ENCODE data around the gene ARL8B. TPM values are rescaled to one million over a fixed set of nuclear protein-coding genes. Genes with fewer than 3 reads are reported as not detected.

The ARL8B gene
- total RNA-seq, 1 experiment from 2014 or later = 51.8 TPM

GRCh38 chr3:5082789-5083115 lies 39.3 kb upstream of the ARL8B start:
- CTCF ChIA-PET = interaction anchor here (1.1 kb wide), 1 partner anchor 19 kb away, joined by 3 read pairs; no protein-coding TSS in a partner anchor
- no peak for ATAC-seq
- intact Hi-C loops (cut with micrococcal nuclease; ENCODE audit: unreplicated experiment) = no loop called here

GRCh38 chr3:5084224-5084623 lies 37.9 kb upstream of the ARL8B start:
- CTCF ChIA-PET = no interaction called here
- Histone ChIP-seq H3K27ac (ENCODE audit: low read length) (no peak overlapping the region), H3K36me3 (ENCODE audit: control insufficient read depth, insufficient read depth, low read length) (no peaks in the 10 kb centered on the region), H3K4me1 (ENCODE audit: control insufficient read depth, insufficient read depth, low read length) (no peaks in the 10 kb centered on the region), H3K4me3 (ENCODE audit: low read depth in 2 of 2, low read length in 2 of 2) (no peak overlapping the region), H3K27me3 (ENCODE audit: control insufficient read depth, insufficient read depth, low read length) (no peaks in the 10 kb centered on the region), H3K9me3 (ENCODE audit: control insufficient read depth, insufficient read depth, low read depth, low read length) (no peaks in the 10 kb centered on the region)
- intact Hi-C loops (cut with micrococcal nuclease; ENCODE audit: unreplicated experiment) = no loop called here
- in situ Hi-C loops (cut with HindIII; ENCODE audit: low pct_unique_long_range_greater_than_20kb, low sequenced_read_pairs) = no loop called here
- no peak for TF ChIP-seq SIN3A (IDR thresholded peaks at IDR 0.05; ENCODE audit: borderline replicate concordance, insufficient read depth, low read depth, low read length)
- no peak for TF ChIP-seq REST (IDR thresholded peaks at IDR 0.05; ENCODE audit: insufficient read depth in 1 of 2, low read depth in 2 of 2, low read length in 1 of 2)
- TF ChIP-seq POLR2AphosphoS5 (IDR thresholded peaks at IDR 0.05; ENCODE audit: low read depth, low read length) = no peak
- ATAC-seq = no peak
- POLR2A ChIA-PET = no interaction called here
- no peak for DNase-seq (ENCODE audit: low read depth, low spot score)
- BruUV-seq (replicated peaks) = no TSS peak

More at GRCh38 chr3:5082789-5083115, 39.3 kb upstream of the ARL8B start:
- POLR2A ChIA-PET = interaction anchor here (0.6 kb wide), 1 partner anchor 104 kb away, joined by 8 read pairs; no protein-coding TSS in a partner anchor
- Histone ChIP-seq H3K36me3 (ENCODE audit: control insufficient read depth, insufficient read depth, low read length) (no peaks in the 10 kb centered on the region), H3K4me3 (ENCODE audit: low read depth in 2 of 2, low read length in 2 of 2) (no peak overlapping the region), H3K27ac (ENCODE audit: low read length) (no peak overlapping the region), H3K9me3 (ENCODE audit: control insufficient read depth, insufficient read depth, low read depth, low read length) (no peaks in the 10 kb centered on the region), H3K27me3 (ENCODE audit: control insufficient read depth, insufficient read depth, low read length) (no peaks in the 10 kb centered on the region), H3K4me1 (ENCODE audit: control insufficient read depth, insufficient read depth, low read length) (peaks cover 4% of the 10 kb centered on the region; the same call in 1 of the 2 replicates)
- in situ Hi-C loops (cut with HindIII; ENCODE audit: low pct_unique_long_range_greater_than_20kb, low sequenced_read_pairs) = no loop called here
- TF ChIP-seq POLR2AphosphoS5 (IDR thresholded peaks at IDR 0.05; ENCODE audit: low read depth, low read length) (no peak), REST (IDR thresholded peaks at IDR 0.05; ENCODE audit: insufficient read depth in 1 of 2, low read depth in 2 of 2, low read length in 1 of 2) (no peak), SIN3A (IDR thresholded peaks at IDR 0.05; ENCODE audit: borderline replicate concordance, insufficient read depth, low read depth, low read length) (no peak), TCF7L2 (IDR thresholded peaks at IDR 0.05; ENCODE audit: low read depth, low read length) (no peak), CTCF (IDR thresholded peaks at IDR 0.05) (no peak)
- BruUV-seq (replicated peaks) = no TSS peak
- DNase-seq (ENCODE audit: low read depth, low spot score) = no peak
